Measurements from ENCODE around the gene UCKL1.
A peak's percentile ranks its signal among the peaks of the same experiment; 100 is the strongest.

The UCKL1 gene

GRCh38 chr20:63957004-63957689 lies 931 bp upstream of the UCKL1 start:
- peak overlapping the region; percentile 18 for H3K27ac ChIP-seq (ENCODE audit: low read length)
- H3K4me1 ChIP-seq (ENCODE audit: control insufficient read depth, insufficient read depth, low read length): peaks cover 39% of the 10 kb centered on the region
- H3K36me3 ChIP-seq (ENCODE audit: control insufficient read depth in 2 of 2, insufficient read depth in 2 of 2, low read length in 2 of 2): peaks cover 0 to 10% of the 10 kb centered on the region in 2 donors
- no peaks in the 10 kb centered on the region for H3K27me3 ChIP-seq (ENCODE audit: control insufficient read depth in 1 of 2, insufficient read depth in 2 of 2, low read length in 2 of 2)
- no peaks in the 10 kb centered on the region for H3K9me3 ChIP-seq (ENCODE audit: control insufficient read depth in 2 of 2, low read length in 2 of 2)
- peak overlapping the region; percentile 62 to 73 for H3K4me3 ChIP-seq (ENCODE audit: low read length in 2 of 2)
- peak overlapping the region in 1 of 2 donors; percentile 51 for H3K9ac ChIP-seq (ENCODE audit: low read length in 2 of 2)

- Histone ChIP-seq H3K4me1 (ENCODE audit: control insufficient read depth, insufficient read depth, low read length) (peaks cover 44% of the 10 kb centered on the region), H3K9ac (ENCODE audit: low read length in 2 of 2) (peak overlapping the region in 1 of 2 donors; percentile 51), H3K27ac (ENCODE audit: low read length) (peak overlapping the region; percentile 18), H3K36me3 (ENCODE audit: control insufficient read depth in 2 of 2, insufficient read depth in 2 of 2, low read length in 2 of 2) (peaks cover 0 to 8% of the 10 kb centered on the region in 2 donors), H3K27me3 (ENCODE audit: control insufficient read depth in 1 of 2, insufficient read depth in 2 of 2, low read length in 2 of 2) (no peaks in the 10 kb centered on the region), H3K4me3 (ENCODE audit: low read length in 2 of 2) (peak overlapping the region; percentile 62 to 73), H3K9me3 (ENCODE audit: control insufficient read depth in 2 of 2, low read length in 2 of 2) (no peaks in the 10 kb centered on the region)
Measured at GRCh38 chr20:63956664-63957003, 418 bp upstream of the UCKL1 start.

DNA sequence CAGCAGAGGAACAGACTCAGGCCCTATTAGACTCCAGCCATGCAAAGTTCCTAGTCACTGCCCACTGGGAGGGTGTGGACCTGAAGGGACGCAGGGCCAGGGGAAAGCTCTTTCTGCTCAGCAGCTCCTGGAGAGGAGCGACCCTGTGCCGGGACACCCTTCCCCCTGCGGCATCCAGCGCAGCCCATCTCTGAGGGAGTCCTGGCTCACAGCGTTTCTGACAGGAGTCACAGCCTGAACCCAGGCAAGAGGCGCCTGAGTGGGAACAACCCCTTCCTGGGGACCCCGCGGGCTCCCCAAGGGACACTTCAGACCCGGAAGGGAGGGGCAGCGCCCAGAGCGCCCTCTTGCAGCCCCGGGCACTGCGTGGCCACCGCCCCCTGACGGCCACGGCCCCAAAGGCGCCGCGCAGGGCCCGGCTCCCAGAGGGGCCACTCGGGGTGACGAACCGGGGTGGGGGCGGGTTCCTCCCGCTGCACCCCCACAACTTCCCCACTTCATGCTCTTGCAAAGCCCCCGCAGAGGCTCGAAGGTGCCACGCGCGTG lies 862 bp downstream of the UCKL1 start:
- H3K27me3 ChIP-seq (ENCODE audit: control insufficient read depth in 1 of 2, insufficient read depth in 2 of 2, low read length in 2 of 2): no peaks in the 10 kb centered on the region
- no peaks in the 10 kb centered on the region for H3K9me3 ChIP-seq (ENCODE audit: control insufficient read depth in 2 of 2, low read length in 2 of 2)
- H3K4me1 ChIP-seq (ENCODE audit: control insufficient read depth, insufficient read depth, low read length): peaks cover 57% of the 10 kb centered on the region
- peak overlapping the region; percentile 85 for H3K9ac ChIP-seq (ENCODE audit: low read length in 2 of 2)
- H3K4me3 ChIP-seq (ENCODE audit: low read length in 2 of 2): peak overlapping the region; percentile 80 to 88
- H3K27ac ChIP-seq (ENCODE audit: low read length): peak overlapping the region; percentile 83
- H3K36me3 ChIP-seq (ENCODE audit: control insufficient read depth in 2 of 2, insufficient read depth in 2 of 2, low read length in 2 of 2): peaks cover 0 to 3% of the 10 kb centered on the region in 2 donors

GRCh38 chr20:63953764-63954429 lies 2.3 kb downstream of the UCKL1 start:
- Histone ChIP-seq H3K36me3 (ENCODE audit: control insufficient read depth in 2 of 2, insufficient read depth in 2 of 2, low read length in 2 of 2) (no peaks in the 10 kb centered on the region), H3K4me3 (ENCODE audit: low read length in 2 of 2) (peak overlapping the region in 1 of 2 donors; percentile 88), H3K27ac (ENCODE audit: low read length) (no peak overlapping the region), H3K9ac (ENCODE audit: low read length in 2 of 2) (peak overlapping the region in 1 of 2 donors; percentile 36), H3K4me1 (ENCODE audit: control insufficient read depth, insufficient read depth, low read length) (peaks cover 71% of the 10 kb centered on the region), H3K27me3 (ENCODE audit: control insufficient read depth in 1 of 2, insufficient read depth in 2 of 2, low read length in 2 of 2) (no peaks in the 10 kb centered on the region), H3K9me3 (ENCODE audit: control insufficient read depth in 2 of 2, low read length in 2 of 2) (no peaks in the 10 kb centered on the region)

- Histone ChIP-seq H3K9me3 (ENCODE audit: control insufficient read depth in 2 of 2, low read length in 2 of 2) (no peaks in the 10 kb centered on the region), H3K36me3 (ENCODE audit: control insufficient read depth in 2 of 2, insufficient read depth in 2 of 2, low read length in 2 of 2) (no peaks in the 10 kb centered on the region), H3K27me3 (ENCODE audit: control insufficient read depth in 1 of 2, insufficient read depth in 2 of 2, low read length in 2 of 2) (no peaks in the 10 kb centered on the region), H3K4me1 (ENCODE audit: control insufficient read depth, insufficient read depth, low read length) (peaks cover 81% of the 10 kb centered on the region), H3K4me3 (ENCODE audit: low read length in 2 of 2) (peak overlapping the region in 1 of 2 donors; percentile 22), H3K27ac (ENCODE audit: low read length) (peak overlapping the region; percentile 91), H3K9ac (ENCODE audit: low read length in 2 of 2) (no peak overlapping the region)
Measured at GRCh38 chr20:63952769-63953168, 3.4 kb downstream of the UCKL1 start.

- Histone ChIP-seq H3K36me3 (ENCODE audit: control insufficient read depth in 2 of 2, insufficient read depth in 2 of 2, low read length in 2 of 2) (no peaks in the 10 kb centered on the region), H3K27ac (ENCODE audit: low read length) (peak overlapping the region; percentile 91), H3K9me3 (ENCODE audit: control insufficient read depth in 2 of 2, low read length in 2 of 2) (no peaks in the 10 kb centered on the region), H3K4me3 (ENCODE audit: low read length in 2 of 2) (peak overlapping the region in 1 of 2 donors; percentile 22), H3K4me1 (ENCODE audit: control insufficient read depth, insufficient read depth, low read length) (peaks cover 83% of the 10 kb centered on the region), H3K27me3 (ENCODE audit: control insufficient read depth in 1 of 2, insufficient read depth in 2 of 2, low read length in 2 of 2) (no peaks in the 10 kb centered on the region), H3K9ac (ENCODE audit: low read length in 2 of 2) (no peak overlapping the region)
Measured at GRCh38 chr20:63952210-63952535, 4.0 kb downstream of the UCKL1 start.

DNA sequence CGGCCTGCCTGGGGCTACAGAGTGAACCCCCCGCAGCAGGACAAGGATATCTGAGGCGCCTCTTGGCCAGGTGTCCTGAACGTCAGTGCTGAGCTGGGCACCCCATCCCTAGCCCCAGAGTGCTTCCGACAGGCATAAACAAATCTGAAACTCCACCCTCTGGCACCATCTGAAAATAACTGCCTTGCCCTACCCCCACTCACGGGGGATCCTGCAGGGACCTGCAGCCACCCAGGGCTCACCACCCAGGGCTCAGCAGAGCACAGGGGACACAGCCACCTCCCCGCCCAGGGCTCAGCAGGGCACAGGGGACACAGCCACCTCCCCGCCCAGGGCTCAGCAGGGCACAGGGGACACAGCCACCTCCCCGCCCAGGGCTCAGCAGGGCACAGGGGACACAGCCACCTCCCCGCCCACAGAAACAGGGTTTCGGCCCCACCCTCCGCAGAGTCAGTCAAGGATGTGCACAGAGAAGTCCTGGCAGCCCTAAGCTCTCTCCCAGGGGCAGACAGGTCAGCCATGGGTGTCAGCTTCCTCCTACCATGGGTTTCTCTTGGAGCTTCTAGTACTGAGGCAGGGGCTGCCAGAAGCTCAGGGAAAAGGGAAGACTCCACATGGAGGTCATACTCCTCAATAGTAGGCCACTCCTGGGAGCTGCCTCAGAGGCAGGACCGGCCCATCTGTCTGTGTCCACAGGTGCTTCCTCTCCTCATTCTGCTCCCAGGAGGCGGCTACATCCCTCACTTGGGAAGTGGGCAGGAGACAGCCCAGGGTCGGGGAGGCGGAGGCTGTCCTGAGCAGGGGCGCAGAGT lies 4.6 kb downstream of the UCKL1 start:
- Histone ChIP-seq H3K27me3 (ENCODE audit: control insufficient read depth in 1 of 2, insufficient read depth in 2 of 2, low read length in 2 of 2) (no peaks in the 10 kb centered on the region), H3K4me1 (ENCODE audit: control insufficient read depth, insufficient read depth, low read length) (peaks cover 81% of the 10 kb centered on the region), H3K9me3 (ENCODE audit: control insufficient read depth in 2 of 2, low read length in 2 of 2) (no peaks in the 10 kb centered on the region), H3K4me3 (ENCODE audit: low read length in 2 of 2) (peak overlapping the region in 1 of 2 donors; percentile 58), H3K9ac (ENCODE audit: low read length in 2 of 2) (peak overlapping the region in 1 of 2 donors; percentile 26), H3K36me3 (ENCODE audit: control insufficient read depth in 2 of 2, insufficient read depth in 2 of 2, low read length in 2 of 2) (no peaks in the 10 kb centered on the region), H3K27ac (ENCODE audit: low read length) (peak overlapping the region; percentile 91)

DNA sequence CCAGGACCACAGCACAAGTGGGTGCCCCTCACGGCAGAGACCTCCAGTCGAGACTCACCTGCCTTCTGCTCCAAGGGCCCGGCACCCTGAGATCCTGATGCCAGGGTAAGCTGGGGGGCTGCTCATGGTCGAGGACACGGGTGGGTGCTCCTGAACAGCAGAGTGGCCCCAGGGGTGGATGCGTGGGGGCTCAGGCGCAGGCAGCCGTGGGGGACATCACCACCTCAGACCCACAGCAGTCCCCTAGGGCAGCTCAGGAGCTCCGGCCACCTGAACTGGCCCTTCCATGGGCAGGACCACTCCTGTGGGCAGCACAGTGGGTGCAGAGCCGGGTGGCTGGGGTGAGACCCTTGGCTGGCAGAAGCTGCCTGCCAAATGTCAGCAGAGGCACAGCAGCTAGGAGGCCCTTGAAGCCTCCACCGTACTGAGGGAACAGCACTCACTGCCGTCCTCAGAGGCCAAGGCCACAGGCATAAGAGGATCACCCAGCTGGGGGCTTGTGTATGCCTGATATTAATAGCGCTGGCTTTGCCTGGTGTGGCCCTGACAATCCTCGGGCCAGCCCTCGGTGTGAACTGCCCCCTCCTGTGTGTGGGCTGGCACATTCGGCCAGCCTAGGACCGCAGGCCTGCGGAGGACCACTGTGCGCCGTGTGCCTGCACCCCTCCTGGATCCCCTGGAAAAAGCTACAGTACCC lies 5.4 kb downstream of the UCKL1 start:
- H3K4me3 ChIP-seq (ENCODE audit: low read length in 2 of 2): peak overlapping the region; percentile 24 to 58
- no peaks in the 10 kb centered on the region for H3K9me3 ChIP-seq (ENCODE audit: control insufficient read depth in 2 of 2, low read length in 2 of 2)
- H3K9ac ChIP-seq (ENCODE audit: low read length in 2 of 2): peak overlapping the region; percentile 21 to 26
- no peaks in the 10 kb centered on the region for H3K27me3 ChIP-seq (ENCODE audit: control insufficient read depth in 1 of 2, insufficient read depth in 2 of 2, low read length in 2 of 2)
- peaks cover 81% of the 10 kb centered on the region for H3K4me1 ChIP-seq (ENCODE audit: control insufficient read depth, insufficient read depth, low read length)
- H3K36me3 ChIP-seq (ENCODE audit: control insufficient read depth in 2 of 2, insufficient read depth in 2 of 2, low read length in 2 of 2): peaks cover under 1 to 2% of the 10 kb centered on the region in 2 donors
- peak overlapping the region; percentile 91 for H3K27ac ChIP-seq (ENCODE audit: low read length)

- H3K9me3 ChIP-seq (ENCODE audit: control insufficient read depth in 2 of 2, low read length in 2 of 2): no peaks in the 10 kb centered on the region
- H3K27me3 ChIP-seq (ENCODE audit: control insufficient read depth in 1 of 2, insufficient read depth in 2 of 2, low read length in 2 of 2): no peaks in the 10 kb centered on the region
- H3K9ac ChIP-seq (ENCODE audit: low read length in 2 of 2): no peak overlapping the region
- H3K27ac ChIP-seq (ENCODE audit: low read length): peak overlapping the region; percentile 91
- peaks cover 59% of the 10 kb centered on the region for H3K4me1 ChIP-seq (ENCODE audit: control insufficient read depth, insufficient read depth, low read length)
- H3K4me3 ChIP-seq (ENCODE audit: low read length in 2 of 2): peak overlapping the region in 1 of 2 donors; percentile 47
- H3K36me3 ChIP-seq (ENCODE audit: control insufficient read depth in 2 of 2, insufficient read depth in 2 of 2, low read length in 2 of 2): peaks cover 18 to 21% of the 10 kb centered on the region in 2 donors
Measured at GRCh38 chr20:63947638-63948456, 8.4 kb downstream of the UCKL1 start.

Measured in stomach smooth muscle (tissue), 2 donors.